DMS79 treated with DMSO at 0.1 percent for 48 hours (cell line): ENCODE measurements around the gene MTUS2.
"Not testable (repeated sequence)": the region's sequence is repeated elsewhere in the genome, so short reads cannot be mapped to it uniquely, and the experiment has no call there.

ENCODE experiments used
- DNase-seq: peaks from one replicate; lab custom pipeline; 2025; lab: John Stamatoyannopoulos, UW

Gene MTUS2

DNA sequence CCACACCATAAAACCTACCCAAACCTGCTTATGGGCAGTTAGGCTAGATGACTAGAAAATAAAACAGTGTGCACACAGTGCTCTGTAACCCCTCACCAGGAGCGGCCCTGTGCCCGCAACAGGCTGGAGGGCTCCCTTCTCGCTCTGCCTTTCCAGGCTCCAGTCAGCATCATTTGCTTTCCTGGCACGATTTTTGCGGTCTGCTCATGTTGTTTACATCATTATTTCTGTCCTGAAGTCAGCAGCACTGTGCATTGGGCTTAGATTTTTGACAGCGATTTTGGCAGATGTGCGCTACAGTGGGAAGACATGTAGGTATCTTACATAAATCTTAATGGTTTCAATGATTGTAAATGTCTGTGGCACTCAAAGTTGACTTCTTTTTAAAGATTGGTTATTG is 344.0 kb downstream of the MTUS2 start:
- no peak for DNase-seq

DNA sequence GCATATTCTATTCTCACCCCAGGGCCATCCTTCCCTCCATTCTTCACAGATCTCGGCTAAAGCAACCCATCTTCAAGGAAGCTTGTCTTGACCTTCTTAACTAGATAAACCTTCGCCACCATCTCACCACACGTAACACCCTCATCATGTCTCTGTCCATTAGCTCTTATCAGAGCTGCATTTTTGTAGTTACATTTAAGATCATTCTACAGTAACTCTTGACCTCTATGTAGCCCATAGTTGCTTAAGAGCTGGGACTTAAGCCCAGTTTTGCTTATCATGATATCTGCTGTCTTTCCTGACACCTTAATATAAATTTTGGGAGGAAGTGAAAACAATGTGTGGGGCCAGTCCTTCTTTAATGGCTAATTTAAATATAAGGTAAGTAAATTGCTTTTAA is 345.1 kb downstream of the MTUS2 start:
- DNase-seq = no peak

DNA sequence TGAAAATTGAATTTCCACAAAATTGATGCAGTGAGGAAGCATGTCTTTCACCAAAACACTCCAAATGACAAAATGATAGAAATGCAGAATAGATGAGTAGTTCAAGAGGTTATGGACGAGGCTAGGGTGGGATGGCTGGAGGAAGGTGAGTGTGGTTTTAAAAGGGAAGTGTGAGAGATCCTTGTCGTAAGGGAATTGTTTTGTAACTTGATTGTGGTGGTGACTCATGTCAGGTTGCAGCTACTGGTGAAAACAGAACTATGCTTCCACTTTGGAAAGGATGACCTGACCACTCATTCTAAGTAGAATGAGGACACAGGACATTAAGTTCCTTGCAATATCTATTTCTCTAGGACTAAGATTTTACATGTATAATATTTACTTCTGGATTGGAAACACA is 345.7 kb downstream of the MTUS2 start:
- no peak for DNase-seq

DNA sequence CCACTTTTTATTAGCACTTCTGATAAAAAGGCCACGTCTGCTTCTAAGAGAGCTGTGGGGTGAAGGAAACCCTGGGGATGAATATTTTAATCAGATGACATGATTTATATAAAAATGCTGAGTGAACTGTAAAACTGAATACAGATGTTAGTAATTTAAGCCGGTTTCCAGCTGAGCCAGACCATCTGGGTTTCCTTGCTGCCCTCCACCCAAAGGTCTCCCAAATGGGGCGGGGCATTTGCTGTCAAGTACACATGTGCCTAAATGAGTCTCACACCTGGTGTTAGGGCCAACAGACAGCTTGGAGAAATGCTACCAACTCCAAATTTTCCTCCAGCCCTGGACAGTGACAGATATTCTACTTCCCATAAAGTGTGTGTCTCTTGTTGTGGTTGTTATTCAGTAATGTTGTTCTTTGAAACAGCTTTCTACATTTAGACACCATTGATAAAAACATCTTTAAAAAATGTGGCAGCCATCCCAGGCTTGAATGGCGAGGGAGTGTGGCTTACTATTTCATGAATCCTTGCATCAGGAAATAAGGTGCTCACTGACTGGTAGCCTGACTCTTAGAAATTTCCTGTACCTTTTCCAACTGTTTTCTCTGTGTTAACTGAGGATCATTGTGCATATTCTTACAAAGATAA is 350.4 kb downstream of the MTUS2 start:
- DNase-seq = no peak

DNA sequence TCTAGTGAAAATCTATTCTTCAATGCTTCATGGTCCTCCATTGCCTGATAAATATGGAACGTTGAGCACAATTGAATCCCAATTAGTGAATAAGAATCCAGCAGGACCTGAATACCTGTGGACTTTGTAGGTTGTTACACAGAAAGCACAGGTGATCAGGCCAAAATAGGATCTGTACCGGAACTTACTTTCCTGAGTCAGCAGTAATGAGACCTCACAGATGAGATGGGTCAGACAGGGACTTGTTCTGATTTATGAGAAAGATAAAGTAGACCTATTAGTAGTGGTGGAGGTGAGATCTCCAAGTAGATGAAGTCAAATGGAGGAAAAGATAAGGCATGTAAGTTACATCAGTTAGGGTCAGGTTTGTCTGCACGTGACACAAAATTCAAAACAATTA is 351.1 kb downstream of the MTUS2 start:
- DNase-seq = no peak

DNA sequence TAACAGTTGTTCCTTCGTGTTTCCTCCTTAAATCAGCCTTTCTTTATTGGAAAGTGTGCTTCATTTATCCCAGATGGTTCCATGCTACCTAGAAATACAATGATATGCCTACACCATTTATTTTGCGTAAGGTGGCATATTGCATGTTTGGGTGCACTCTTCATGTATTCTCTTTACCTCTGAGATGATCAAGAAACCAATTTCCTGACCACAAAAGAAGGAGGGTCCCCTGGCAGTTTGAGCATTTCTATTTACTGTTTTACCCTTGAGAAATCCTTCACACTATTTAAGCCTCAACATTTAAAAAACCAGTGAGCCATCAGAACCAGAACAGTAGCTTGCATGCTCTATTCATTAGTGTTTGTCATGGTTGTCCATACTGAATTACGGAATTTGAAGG is 354.0 kb downstream of the MTUS2 start:
- DNase-seq = no peak

DNA sequence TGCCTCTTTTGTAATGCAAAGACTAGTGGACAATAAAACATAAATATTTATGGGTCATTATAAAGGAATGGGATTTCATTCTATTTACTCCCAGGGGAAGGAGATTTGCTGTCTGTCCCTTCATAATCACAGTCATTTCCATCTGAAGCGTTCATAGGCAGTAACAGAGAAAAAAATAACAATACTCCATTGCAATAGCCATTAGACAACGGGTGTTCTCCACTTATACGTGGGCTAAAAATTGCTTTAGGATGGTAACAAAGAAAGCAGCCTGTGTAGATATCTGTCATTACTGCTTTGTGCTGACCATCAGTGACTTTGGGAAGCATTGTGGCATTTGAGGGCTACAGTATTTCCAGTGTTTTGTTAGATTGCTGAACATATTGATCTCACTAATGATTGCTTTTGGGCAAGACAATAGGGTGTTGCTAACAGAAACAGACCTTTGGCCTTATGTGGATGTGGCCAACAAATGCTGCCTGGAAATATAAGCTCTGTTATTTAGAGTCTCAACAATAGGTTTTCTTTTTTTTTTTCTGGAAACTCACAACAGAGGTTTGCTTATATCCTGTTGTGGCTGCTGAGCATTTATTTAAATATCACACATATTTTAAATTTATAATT is 355.2 kb downstream of the MTUS2 start:
- no peak for DNase-seq

DNA sequence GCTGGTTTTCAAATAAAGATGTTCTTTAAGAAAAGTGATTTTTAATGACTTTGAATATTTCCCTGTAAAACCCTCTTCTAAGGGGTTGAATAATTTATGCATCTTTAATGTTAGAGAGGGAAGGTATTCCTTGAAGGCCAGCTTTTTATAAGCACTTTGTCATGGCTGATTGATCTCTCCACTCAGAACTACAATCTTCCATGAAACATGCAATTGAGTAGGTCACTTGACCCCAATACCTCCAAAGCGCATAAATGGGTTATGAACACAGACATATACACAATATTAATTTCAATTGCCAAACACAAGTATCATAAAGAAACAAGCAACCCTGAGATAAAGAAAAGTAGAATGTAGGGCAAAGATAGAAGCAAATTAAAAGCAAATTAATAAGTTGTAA is 359.9 kb downstream of the MTUS2 start:
- DNase-seq = peak; percentile 29

DNA sequence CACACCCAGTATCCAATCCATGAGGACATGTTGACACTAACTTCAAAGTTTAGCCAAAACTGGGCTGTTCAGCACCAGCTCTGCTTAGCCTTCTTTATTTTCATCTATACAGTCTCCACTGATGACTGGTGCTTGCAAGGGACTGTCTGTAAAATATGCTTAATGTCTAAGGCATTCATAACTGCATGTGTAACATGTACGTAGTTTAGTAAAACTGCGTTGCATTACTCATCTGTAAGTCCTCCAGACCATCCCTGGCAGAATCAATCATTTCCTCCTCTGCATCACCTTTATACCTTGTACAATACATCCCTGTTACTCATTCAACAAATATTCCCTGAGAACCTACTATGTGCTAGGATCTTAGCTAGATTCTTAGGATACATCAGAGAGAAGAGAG is 362.1 kb downstream of the MTUS2 start:
- DNase-seq = no peak

DNA sequence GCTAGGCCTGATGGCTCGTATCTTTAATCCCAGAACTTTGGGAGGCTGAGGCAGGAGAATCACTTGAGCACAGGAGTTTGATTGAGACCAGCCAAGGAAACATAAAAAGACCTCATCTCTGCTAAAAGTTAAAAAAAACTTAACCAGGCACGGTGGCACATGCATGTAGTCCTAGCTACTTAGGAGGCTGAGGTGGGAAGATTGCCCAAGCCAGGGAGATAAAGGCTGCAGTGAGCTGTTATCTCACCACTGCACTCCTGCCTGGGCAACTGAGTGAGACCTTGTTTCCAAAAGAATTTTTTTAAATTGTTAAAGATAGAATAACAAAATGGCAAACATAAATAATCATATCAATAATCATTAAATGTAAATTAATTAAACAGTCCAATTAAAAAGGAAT is 365.8 kb downstream of the MTUS2 start:
- no peak for DNase-seq

DNA sequence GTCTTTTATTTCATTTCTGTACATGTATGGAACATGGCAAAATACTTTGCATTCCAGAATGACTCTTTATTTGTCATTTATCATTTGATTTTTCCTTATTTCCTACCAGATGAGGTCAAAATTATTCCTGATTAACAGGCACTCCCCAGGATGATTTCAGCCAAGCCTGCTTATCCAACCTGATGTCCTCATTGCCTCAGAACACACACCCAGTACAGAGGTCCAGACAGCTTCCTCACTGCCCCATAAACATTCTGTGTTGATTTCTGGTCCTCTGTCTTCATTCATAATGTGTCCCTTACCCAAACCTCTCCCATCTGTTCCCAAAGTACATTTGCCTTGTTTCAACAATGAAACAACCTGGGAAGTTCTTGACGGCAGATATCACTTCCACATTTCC is 367.4 kb downstream of the MTUS2 start:
- no peak for DNase-seq

DNA sequence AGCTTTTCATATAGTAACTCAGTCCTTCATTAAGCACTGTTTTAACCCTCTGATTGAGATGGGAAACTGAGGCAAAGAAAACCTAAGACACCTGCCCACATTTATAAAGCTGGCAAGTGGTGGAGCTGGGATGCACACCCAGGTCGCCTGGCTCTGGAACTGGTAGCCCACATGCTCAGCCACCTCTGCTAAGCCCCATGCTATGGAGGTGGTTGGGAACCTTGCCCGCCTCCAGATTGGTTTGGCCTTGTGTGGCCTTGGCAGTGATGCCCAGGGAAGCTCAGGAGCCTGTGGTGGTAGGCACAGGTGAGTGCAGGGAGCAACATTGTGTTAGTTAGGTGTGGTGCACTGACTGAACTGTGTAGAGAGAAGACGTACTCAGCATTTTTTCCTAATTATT is 370.2 kb downstream of the MTUS2 start:
- DNase-seq = no peak

DNA sequence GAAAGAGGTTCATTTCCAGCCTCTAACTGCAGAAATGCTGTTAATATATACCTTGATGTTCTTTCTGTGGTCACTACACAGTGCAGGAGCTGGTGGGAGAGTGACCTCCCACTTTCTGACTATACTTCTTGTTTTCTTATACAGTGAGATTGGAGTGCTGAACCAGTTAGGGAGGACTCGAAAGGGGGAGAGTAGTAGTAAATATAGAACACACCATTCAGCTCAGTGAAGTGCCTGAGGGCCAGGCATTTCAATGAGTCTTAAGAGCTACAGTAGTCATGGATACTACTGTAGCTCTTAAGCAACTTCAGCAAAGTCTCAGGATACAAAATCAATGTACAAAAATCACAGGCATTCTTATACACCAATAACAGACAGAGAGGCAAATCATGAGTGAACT is 372.9 kb downstream of the MTUS2 start:
- DNase-seq = no peak

DNA sequence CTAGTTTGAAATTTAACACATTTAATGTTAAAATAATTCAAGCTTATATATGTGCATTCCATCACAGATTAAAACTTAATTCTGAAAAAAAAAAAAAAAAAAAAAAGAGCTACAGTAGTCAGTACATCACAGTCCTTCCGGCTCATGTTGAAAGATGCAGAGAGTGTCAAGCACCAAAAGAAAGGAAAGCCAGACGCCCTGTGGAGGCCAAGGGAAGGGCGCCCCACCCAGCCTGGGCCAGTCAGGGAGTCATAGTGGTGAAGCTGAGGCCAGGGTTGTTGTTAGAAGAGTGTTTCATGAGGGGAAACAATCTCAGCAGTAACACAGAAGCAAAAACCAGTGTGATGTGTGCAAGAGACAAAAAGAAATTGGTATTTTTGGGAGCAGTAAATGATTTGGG is 375.3 kb downstream of the MTUS2 start:
- no peak for DNase-seq

DNA sequence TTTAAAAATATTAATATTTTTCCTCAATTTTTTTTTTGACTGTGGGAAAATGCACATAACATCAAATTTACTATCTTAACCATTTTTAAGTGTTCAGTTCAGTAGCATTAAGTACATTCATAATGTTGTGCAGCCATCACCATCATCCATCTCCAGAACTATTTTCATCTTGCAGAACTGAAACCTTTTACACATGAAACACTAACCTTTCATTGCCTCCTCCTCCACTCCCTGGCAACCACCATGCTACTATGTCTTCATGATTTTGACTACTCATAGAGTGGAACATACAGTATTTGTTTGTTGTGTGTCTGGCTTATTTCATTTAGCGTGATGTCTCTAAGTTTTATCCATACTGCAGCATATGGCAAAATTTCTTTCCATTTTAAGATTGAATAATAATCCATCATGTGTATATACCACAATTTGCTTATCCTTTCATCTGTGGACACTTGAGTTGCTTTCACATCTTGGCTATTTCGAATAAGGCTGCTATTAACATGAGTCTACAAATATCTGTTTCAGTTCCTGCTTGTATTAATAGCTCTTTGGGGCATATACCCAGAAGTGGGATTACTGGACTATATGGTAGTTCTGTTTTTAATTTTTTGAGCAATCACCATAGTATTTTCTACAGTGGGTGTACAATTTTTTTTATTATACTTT is 376.4 kb downstream of the MTUS2 start:
- DNase-seq = no peak

DNA sequence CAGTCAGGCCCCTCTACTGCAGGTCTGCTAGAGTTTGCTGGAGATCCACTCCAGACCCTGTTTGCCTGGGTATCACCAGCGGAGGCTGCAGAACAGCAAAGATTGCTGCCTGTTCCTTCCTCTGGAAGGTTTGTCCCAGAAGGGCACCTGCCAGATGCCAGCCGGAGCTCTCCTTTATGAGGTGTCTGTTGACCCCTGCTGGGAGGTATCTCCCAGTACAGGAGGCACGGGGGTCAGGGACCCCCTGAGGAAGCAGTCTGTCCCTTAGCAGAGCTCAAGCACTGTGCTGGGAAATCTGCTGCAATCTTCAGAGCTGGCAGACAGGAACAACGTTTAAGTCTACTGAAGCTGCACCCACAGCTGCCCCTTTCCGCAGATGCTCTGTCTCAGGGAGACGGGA is 382.6 kb downstream of the MTUS2 start:
- not testable (repeated sequence) for DNase-seq

DNA sequence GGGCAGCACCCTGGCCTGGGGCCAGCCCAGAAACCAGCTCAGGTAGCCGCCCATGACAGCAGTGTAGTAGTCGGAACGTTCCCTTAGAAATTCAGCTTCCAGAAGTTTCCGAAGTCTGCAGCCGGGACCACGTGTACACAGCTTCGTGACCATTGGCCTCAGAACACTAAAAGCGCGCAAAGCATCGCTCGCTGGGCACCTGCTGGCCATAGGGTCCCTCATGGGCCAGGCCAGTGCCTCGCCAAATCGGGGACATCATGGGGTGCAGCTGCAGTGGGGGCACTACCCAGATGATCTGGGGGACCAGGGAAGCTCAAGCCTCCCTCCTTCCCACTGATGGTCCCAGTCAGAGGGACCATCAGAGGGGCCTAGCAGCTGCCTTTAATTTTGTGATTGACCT is 384.5 kb downstream of the MTUS2 start:
- DNase-seq = no peak

DNA sequence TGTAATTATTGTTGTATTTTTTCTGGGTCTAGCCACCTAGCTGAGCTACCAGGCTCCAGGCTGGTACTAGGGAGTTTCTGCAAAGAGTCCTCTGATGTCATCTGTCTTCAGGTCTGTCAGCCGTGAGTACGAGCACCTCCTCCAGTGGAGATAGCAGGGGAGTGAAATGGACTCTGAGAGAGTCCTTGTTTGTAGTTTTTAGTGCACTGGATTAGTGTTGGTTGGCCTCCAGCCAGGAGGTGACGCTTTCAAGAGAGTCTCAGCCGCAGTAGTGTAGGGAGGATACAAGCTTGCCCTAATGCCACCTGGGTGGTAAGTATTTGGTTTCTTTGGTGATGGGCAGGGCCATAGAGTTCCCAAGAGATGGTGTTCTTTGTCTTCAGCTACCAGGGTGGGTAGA is 390.5 kb downstream of the MTUS2 start:
- no peak for DNase-seq

DNA sequence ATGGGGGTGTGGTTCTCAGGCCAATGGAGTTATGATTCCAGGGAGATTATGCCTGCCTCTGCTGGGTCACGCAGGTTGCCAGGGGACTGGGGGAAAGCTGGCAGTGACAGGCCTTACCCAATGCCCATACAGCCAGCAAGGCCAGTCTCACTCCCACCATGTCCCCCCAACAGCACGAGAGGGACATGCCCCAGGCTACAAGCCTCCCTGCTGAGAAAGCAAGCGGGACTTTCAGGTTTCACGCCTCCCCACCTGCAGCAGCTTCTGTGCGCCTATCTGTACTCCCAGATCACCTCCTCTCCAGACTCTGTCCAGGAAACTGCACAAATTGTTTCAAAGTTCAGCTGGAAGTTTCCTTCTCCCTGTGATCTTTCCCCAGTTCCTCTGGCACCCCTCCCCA is 391.0 kb downstream of the MTUS2 start:
- not testable (repeated sequence) for DNase-seq

DNA sequence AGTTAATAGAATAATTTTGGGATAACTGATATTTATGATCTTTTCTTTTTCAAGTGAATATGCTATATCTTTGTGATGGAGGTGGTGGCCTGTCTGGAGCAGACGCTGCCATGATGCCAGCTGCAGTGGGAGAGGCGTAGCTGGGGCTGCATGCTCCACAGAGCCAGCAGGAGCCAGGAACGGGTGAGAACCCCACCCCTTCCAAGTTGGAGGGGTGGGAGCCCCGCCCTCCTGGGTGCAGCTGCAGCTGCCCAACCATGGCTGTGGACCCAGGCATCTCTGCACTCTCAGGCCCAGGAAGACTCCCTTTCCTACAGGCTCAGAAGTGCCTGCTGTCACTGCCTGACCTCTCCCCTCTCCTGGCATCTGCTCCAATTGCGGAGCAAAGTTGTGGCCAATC is 402.3 kb downstream of the MTUS2 start:
- DNase-seq = no peak

DNA sequence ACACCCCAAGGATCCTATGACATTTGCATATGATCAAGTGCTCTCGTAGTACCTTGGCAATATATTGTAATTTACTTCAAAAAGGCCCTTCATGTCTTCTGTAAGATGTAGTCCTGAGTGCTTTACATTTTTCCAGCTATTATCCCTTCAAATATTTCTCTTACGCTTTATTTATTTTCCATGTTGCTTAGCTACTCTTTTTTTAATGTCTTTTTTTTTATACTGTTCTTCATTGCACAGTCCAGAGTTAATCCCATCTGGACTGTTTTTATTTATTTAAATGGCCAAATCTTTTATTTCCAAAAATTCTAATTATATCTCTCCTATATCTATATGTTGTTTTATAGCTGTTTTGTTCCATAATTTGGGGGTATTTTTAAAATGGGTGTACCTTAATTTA is 404.1 kb downstream of the MTUS2 start:
- DNase-seq = no peak

DNA sequence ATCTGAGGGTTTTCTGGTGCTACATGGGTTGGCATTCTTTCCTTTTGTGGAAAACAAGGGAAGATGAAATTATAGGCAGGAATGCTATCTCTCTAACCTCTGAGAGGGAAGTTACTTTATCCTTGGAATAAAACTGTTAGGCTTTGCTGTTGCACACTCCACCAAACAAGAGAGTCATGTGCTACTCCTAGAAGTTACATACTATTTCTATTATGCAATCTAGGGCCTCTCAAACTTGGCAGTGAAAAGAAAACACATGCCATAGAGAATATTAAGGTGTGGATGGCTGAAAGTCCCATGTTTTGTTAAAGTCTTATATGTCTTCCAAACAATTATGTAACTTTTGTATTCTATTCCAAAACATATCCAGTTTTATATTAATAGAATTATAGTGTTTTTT is 407.4 kb downstream of the MTUS2 start:
- no peak for DNase-seq

DNA sequence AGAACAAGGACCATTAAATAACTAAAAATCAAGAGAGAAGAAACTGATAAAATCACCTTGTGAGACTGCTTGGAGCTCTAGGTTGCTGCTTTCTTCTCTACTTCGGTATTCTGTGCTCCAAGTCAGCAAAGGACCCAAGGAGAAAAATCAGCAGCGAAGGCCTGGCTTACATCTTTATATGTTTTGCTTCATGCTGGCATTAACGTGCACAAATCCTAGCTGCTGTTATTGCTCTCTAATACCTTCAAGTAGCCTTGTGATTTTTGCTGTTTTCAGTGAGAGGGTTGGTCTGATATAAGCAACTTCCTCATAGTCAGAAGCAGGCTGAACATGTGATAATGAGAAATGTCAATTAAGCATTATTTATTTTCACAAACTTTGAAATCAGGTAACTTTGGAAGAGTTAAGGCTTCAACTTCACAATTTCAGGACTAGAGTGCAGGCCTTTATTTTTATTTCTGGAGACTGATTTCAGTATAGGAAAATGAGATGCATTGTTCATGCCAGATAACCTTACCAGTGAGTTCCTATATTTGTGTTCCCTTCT is 410.2 kb downstream of the MTUS2 start:
- DNase-seq = no peak
